HG03066 (cell line): ENCODE results near the gene TAS1R2.
"Not testable (repeated sequence)": the region's sequence is repeated elsewhere in the genome, so short reads cannot be mapped to it uniquely, and the experiment has no call there.

Experiments used
- ATAC-seq: cut with Tn5 transposase; IDR thresholded peaks from one replicate; pipeline ENCODE4 v1.9.1; 2021; ENCODE audit warnings: low read depth; ENCODE audit not compliant: unreplicated experiment

Gene TAS1R2

GRCh38 chr1:18870595-18870865 is 11.1 kb upstream of the TAS1R2 start:
- ATAC-seq, result not testable (repeated sequence)

GRCh38 chr1:18869847-18870594 is 10.6 kb upstream of the TAS1R2 start:
- no peak for ATAC-seq

- ATAC-seq, result no peak
Measured at GRCh38 chr1:18868801-18869424, 9.5 kb upstream of the TAS1R2 start.

GRCh38 chr1:18868354-18868753 is 8.9 kb upstream of the TAS1R2 start:
- ATAC-seq, result no peak

GRCh38 chr1:18866846-18867245 is 7.4 kb upstream of the TAS1R2 start:
- no peak for ATAC-seq

GRCh38 chr1:18866314-18866713 is 6.9 kb upstream of the TAS1R2 start:
- no peak for ATAC-seq

- no peak for ATAC-seq
Measured at GRCh38 chr1:18865176-18865575, 5.7 kb upstream of the TAS1R2 start.

- ATAC-seq, result no peak
Measured at GRCh38 chr1:18861590-18861989, 2.1 kb upstream of the TAS1R2 start.

- no peak for ATAC-seq
Measured at GRCh38 chr1:18861082-18861481, 1.6 kb upstream of the TAS1R2 start.

GRCh38 chr1:18858070-18858688 is 1.3 kb downstream of the TAS1R2 start:
- no peak for ATAC-seq

GRCh38 chr1:18856435-18856834 is 3.0 kb downstream of the TAS1R2 start:
- ATAC-seq, result no peak

- no peak for ATAC-seq
Measured at GRCh38 chr1:18855573-18855972, 3.9 kb downstream of the TAS1R2 start.

GRCh38 chr1:18854331-18855025 is 5.0 kb downstream of the TAS1R2 start:
- ATAC-seq, result no peak

GRCh38 chr1:18852501-18852900 is 7.0 kb downstream of the TAS1R2 start:
- no peak for ATAC-seq

GRCh38 chr1:18849261-18849711 is 10.2 kb downstream of the TAS1R2 start:
- ATAC-seq, result no peak

- not testable (repeated sequence) for ATAC-seq
Measured at GRCh38 chr1:18847723-18848122, 11.7 kb downstream of the TAS1R2 start.

- no peak for ATAC-seq
Measured at GRCh38 chr1:18840145-18840544, 19.3 kb downstream of the TAS1R2 start.

GRCh38 chr1:18836654-18837053 is 22.8 kb downstream of the TAS1R2 start:
- ATAC-seq, result no peak

GRCh38 chr1:18832319-18832718 is 27.1 kb downstream of the TAS1R2 start:
- not testable (repeated sequence) for ATAC-seq

- no peak for ATAC-seq
Measured at GRCh38 chr1:18831656-18832055, 27.8 kb downstream of the TAS1R2 start.

- ATAC-seq, result no peak
Measured at GRCh38 chr1:18830596-18830995, 28.9 kb downstream of the TAS1R2 start.
